Keratinocyte (primary cell): ENCODE data around the gene LYPD5. TPM values are rescaled to one million over a fixed set of nuclear protein-coding genes. Genes with fewer than 3 reads are reported as not detected.
"Not testable (repeated sequence)": the region's sequence is repeated elsewhere in the genome, so short reads cannot be mapped to it uniquely, and the experiment has no call there.

Experiments used
- DNase-seq: peaks from one replicate; pipeline ENCODE4 v3.0.0-alpha.2; 2011; ENCODE audit warnings: low read depth, missing footprints, low spot score
- FAIRE-seq: peaks from 2 replicates; lab custom pipeline; 2011; peaks lifted over from hg19 to GRCh38; lab: Jason Lieb, UNC
- H2AFZ ChIP-seq: 2 replicates; pipeline ENCODE4 v1.6.0; 2012; ENCODE audit warnings: low read length, control low read depth, inconsistent platforms; ENCODE audit not compliant: control insufficient read depth
- H3K27ac ChIP-seq: 2 replicates; pipeline ENCODE4 v1.5.1; 2011; ENCODE audit warnings: low read length; ENCODE audit not compliant: control insufficient read depth, insufficient read depth
- H3K27me3 ChIP-seq: 3 replicates; pipeline ENCODE4 v1.6.0; 2011; ENCODE audit warnings: low read length; ENCODE audit not compliant: control insufficient read depth, insufficient read depth; ENCODE audit errors: extremely low read depth
- H3K36me3 ChIP-seq, 2 experiments: 2 replicates in 1 of 2; 3 replicates in 1 of 2; pipeline ENCODE4 v1.5.1; 2011; ENCODE audit warnings: low read length in 2 of 2, mild to moderate bottlenecking in 1 of 2; ENCODE audit not compliant: control insufficient read depth in 2 of 2, insufficient read depth in 2 of 2; ENCODE audit errors: extremely low read depth in 1 of 2
- H3K4me1 ChIP-seq: 3 replicates; pipeline ENCODE4 v1.5.1; 2011; ENCODE audit warnings: low read length; ENCODE audit not compliant: control insufficient read depth, insufficient read depth; ENCODE audit errors: extremely low read depth
- H3K4me2 ChIP-seq: 3 replicates; pipeline ENCODE4 v1.6.0; 2011; ENCODE audit warnings: low read depth, low read length; ENCODE audit not compliant: control insufficient read depth, insufficient read depth; ENCODE audit errors: extremely low read depth
- H3K4me3 ChIP-seq, 3 experiments: fragments of 200-600 bp in 1 of 3; sonication (generic) in 1 of 3; 2 replicates in 2 of 3; 3 replicates in 1 of 3; pipeline ENCODE4 v1.5.1; 2011 to 2016; ENCODE audit warnings: low read length in 3 of 3, mild to moderate bottlenecking in 3 of 3, control low read depth in 2 of 3, inconsistent platforms in 1 of 3, low read depth in 1 of 3, mixed read lengths in 1 of 3, mixed run types in 1 of 3, moderate library complexity in 1 of 3; ENCODE audit not compliant: control insufficient read depth in 2 of 3, insufficient read depth in 2 of 3; ENCODE audit errors: extremely low read depth in 1 of 3
- H3K79me2 ChIP-seq: 2 replicates; pipeline ENCODE4 v1.6.0; 2012; ENCODE audit warnings: low read length; ENCODE audit not compliant: control insufficient read depth, insufficient read depth
- H3K9ac ChIP-seq: 3 replicates; pipeline ENCODE4 v1.6.0; 2011; ENCODE audit warnings: low read length; ENCODE audit not compliant: control insufficient read depth, insufficient read depth; ENCODE audit errors: extremely low read depth
- H3K9me1 ChIP-seq: 3 replicates; pipeline ENCODE4 v1.6.0; 2011; ENCODE audit warnings: low read length; ENCODE audit not compliant: control insufficient read depth, insufficient read depth; ENCODE audit errors: extremely low read depth
- H3K9me3 ChIP-seq: 2 replicates; pipeline ENCODE4 v1.5.1; 2012; ENCODE audit warnings: low read depth, low read length; ENCODE audit not compliant: control insufficient read depth
- H4K20me1 ChIP-seq: 3 replicates; pipeline ENCODE4 v1.6.0; 2011; ENCODE audit warnings: low read length; ENCODE audit not compliant: control insufficient read depth, insufficient read depth; ENCODE audit errors: extremely low read depth
- EZH2 ChIP-seq: IDR thresholded peaks from one replicate; pipeline ENCODE4 v1.6.1; 2012; ENCODE audit warnings: inconsistent platforms, mild to moderate bottlenecking, low read length, moderate library complexity
- dilution Hi-C: fragments of 300-500 bp; cut with MboI; formaldehyde crosslinking; loops from one replicate; pipeline ENCODE4 v1.7.0; 2020; ENCODE audit warnings: low sequenced_read_pairs; ENCODE audit not compliant: extremely low pct_ligation_motif_present
- polyA plus RNA-seq, 5 experiments: library from polyadenylated mRNA; depleted of rRNA in 3 of 5; stranded (reverse) in 3 of 5; stranded (forward) in 1 of 5; unstranded in 1 of 5; fragments of >200 nt; gene quantifications; 1 replicate in 1 of 5; 2 replicates in 3 of 5; 3 replicates in 1 of 5; pipeline versions ENCODE4 v1.2.1 to v1.2.3, GENCODE V29; 2011 to 2012; ENCODE audit warnings: missing spikeins in 2 of 5, low read depth in 1 of 5, low replicate concordance in 1 of 5
- TF ChIP-seq, protein P1 (sequence below), 3 experiments: IDR thresholded peaks in 1 of 3; conservative IDR thresholded peaks in 1 of 3; optimal IDR thresholded peaks in 1 of 3; 2 replicates in 2 of 3; 3 replicates in 1 of 3; pipeline versions ENCODE3 to v1.5.1; 2011; ENCODE audit warnings: low read length in 3 of 3, mild to moderate bottlenecking in 3 of 3, moderate library complexity in 2 of 3, control low read depth in 1 of 3, inconsistent platforms in 1 of 3; ENCODE audit not compliant: insufficient read depth in 2 of 3; ENCODE audit errors: extremely low read depth in 1 of 3

The LYPD5 gene
- polyA plus RNA-seq, 1 donor (not counting 4 experiments of a cell fraction or from before 2014, with no cell fraction given), result 4.2 TPM

DNA sequence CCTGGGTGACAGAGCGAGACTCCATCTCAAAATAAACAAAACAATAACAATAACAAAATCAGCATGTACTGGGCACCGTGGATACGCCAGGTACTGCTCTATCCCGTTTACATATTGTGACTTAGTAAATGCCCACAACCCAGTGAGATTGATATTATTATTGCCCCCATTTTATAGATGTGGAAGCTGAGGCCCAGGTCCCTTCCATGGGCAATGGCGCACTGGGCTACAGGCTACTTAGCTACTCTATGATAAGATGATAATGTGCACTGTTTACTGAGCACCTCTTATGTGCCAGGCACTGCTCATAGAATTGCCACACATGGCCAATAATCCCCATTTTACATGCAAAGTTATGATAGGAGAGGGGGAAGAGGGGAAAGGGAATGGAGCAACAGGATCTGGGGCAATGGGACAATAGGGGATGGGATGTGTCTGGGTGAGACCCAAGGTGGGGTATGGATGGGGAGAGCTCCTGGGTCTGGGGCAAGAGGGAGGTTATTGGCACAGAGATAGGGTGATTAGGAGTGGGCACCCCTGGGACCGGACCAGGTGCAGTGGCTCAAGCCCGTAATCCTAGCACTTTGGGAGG, 26.9 kb downstream of the LYPD5 start:
- no peak overlapping the region for H3K4me3 ChIP-seq
- no peaks in the 10 kb centered on the region for H3K36me3 ChIP-seq
- FAIRE-seq, result no peak
- no peak overlapping the region for H3K9ac ChIP-seq
- dilution Hi-C loops, result no loop called here
- H3K27me3 ChIP-seq, result no peaks in the 10 kb centered on the region
- H3K27ac ChIP-seq, result no peak overlapping the region
- no peak overlapping the region for H3K4me2 ChIP-seq
- H3K9me3 ChIP-seq, result no peaks in the 10 kb centered on the region
- no peak for TF ChIP-seq EZH2
- TF ChIP-seq, protein P1, sequence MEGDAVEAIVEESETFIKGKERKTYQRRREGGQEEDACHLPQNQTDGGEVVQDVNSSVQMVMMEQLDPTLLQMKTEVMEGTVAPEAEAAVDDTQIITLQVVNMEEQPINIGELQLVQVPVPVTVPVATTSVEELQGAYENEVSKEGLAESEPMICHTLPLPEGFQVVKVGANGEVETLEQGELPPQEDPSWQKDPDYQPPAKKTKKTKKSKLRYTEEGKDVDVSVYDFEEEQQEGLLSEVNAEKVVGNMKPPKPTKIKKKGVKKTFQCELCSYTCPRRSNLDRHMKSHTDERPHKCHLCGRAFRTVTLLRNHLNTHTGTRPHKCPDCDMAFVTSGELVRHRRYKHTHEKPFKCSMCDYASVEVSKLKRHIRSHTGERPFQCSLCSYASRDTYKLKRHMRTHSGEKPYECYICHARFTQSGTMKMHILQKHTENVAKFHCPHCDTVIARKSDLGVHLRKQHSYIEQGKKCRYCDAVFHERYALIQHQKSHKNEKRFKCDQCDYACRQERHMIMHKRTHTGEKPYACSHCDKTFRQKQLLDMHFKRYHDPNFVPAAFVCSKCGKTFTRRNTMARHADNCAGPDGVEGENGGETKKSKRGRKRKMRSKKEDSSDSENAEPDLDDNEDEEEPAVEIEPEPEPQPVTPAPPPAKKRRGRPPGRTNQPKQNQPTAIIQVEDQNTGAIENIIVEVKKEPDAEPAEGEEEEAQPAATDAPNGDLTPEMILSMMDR (optimal IDR thresholded peaks at IDR 0.05 in 1 of 3, IDR thresholded peaks at IDR 0.05 in 1 of 3, conservative IDR thresholded peaks at IDR 0.05 in 1 of 3; ENCODE audit: extremely low read depth in 1 of 3, insufficient read depth in 2 of 3, low read length in 3 of 3), result no peak
- H2AFZ ChIP-seq, result no peak overlapping the region
- DNase-seq, result no peak
- H3K79me2 ChIP-seq, result no peaks in the 10 kb centered on the region
- H3K9me1 ChIP-seq, result no peaks in the 10 kb centered on the region
- H3K4me1 ChIP-seq, result peaks cover 22% of the 10 kb centered on the region
- no peaks in the 10 kb centered on the region for H4K20me1 ChIP-seq

DNA sequence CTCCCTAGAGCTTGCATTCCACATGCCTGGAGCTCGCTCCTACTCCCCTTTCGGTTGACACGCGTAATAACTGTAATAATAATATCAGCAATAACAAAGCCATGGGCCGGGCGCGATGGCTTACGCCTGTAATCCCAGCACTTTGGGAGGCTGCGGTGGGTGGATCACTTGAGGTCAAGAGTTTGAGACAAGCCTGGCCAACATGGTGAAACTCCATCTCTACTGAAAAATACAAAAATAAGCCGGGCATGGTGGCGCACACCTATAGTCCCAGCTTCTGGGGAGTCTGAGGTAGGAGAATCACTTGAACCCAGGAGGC, 27.3 kb downstream of the LYPD5 start:
- H3K36me3 ChIP-seq, H3K79me2 ChIP-seq, H2AFZ ChIP-seq, H4K20me1 ChIP-seq, DNase-seq, H3K27me3 ChIP-seq, dilution Hi-C loops, H3K9ac ChIP-seq, H3K27ac ChIP-seq, H3K9me1 ChIP-seq, FAIRE-seq, H3K9me3 ChIP-seq, H3K4me3 ChIP-seq: not testable (repeated sequence)
- Histone ChIP-seq H3K4me1 (peaks cover 21% of the 10 kb centered on the region), H3K4me2 (peak overlapping the region; percentile 9)
